ENCODE measurements around the gene PRPF19. TPM values are rescaled to one million over a fixed set of nuclear protein-coding genes. Genes with fewer than 3 reads are reported as not detected.

The PRPF19 gene
- total RNA-seq, 1 donor from 2014 or later: 120 TPM

DNA sequence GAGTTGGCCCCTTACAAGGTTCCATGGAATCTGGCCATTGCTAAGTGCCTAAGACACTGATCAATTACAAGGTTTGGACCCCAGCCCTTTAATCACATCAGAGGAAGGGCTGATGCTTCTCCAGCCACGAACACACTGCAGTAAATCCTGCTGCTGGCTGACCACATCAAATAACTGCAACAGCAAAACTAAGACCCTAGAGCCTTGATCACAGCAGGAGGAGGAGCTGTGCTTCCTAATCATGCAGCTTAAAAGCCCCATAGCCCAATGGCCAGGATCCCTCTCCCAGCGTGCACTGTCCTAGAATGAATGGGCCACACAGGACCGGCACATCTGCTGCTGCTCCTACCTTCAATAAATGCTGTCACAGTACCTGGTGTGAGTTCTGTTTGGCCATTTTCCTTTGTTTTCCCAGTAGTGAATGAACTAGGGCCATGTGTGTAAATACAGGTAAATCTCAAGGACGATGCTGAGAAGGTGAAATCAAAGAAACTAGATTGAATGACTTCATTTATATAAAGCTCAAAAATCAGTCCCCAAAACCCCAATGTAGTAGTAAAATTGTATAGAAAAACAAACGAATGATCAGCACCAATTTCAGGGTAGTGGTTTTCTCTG is 26.3 kb downstream of the PRPF19 start:
- no peak for DNase-seq (ENCODE audit: extremely low spot score, unreplicated experiment)
- H3K27me3 Mint-ChIP-seq: no peaks in the 10 kb centered on the region
- H3K4me3 Mint-ChIP-seq: no peak overlapping the region
- H3K9me3 Mint-ChIP-seq: no peaks in the 10 kb centered on the region
- H3K27ac Mint-ChIP-seq: no peak overlapping the region
- H3K4me1 Mint-ChIP-seq (ENCODE audit: unreplicated experiment): peaks cover 6% of the 10 kb centered on the region
- TF ChIP-seq, protein P1, sequence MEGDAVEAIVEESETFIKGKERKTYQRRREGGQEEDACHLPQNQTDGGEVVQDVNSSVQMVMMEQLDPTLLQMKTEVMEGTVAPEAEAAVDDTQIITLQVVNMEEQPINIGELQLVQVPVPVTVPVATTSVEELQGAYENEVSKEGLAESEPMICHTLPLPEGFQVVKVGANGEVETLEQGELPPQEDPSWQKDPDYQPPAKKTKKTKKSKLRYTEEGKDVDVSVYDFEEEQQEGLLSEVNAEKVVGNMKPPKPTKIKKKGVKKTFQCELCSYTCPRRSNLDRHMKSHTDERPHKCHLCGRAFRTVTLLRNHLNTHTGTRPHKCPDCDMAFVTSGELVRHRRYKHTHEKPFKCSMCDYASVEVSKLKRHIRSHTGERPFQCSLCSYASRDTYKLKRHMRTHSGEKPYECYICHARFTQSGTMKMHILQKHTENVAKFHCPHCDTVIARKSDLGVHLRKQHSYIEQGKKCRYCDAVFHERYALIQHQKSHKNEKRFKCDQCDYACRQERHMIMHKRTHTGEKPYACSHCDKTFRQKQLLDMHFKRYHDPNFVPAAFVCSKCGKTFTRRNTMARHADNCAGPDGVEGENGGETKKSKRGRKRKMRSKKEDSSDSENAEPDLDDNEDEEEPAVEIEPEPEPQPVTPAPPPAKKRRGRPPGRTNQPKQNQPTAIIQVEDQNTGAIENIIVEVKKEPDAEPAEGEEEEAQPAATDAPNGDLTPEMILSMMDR (conservative IDR thresholded peaks at IDR 0.05): no peak
- peaks cover 12% of the 10 kb centered on the region for H3K36me3 Mint-ChIP-seq

DNA sequence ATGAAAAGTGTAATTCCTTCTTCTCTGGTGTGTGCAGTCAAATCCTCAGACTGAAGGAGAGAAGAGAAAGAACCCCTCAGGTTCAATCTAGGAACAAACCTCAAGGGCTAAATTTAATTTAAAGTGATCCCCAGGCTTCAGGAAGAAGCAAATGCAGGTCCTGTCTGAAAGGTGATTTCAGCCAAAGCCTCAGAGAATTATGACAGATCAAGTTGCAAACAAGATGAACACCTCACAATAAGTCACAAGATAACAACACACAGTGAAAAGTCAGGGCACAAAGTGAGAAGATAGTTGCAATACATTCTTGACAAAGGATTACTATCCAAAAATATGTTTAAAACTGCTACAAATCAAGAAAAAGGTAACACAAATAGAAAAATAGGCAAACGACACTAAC is 27.3 kb downstream of the PRPF19 start:
- H3K4me3 Mint-ChIP-seq: no peak overlapping the region
- H3K9me3 Mint-ChIP-seq: no peaks in the 10 kb centered on the region
- TF ChIP-seq, protein P1 (conservative IDR thresholded peaks at IDR 0.05): no peak
- H3K36me3 Mint-ChIP-seq: peaks cover 10% of the 10 kb centered on the region
- H3K4me1 Mint-ChIP-seq (ENCODE audit: unreplicated experiment): peaks cover 6% of the 10 kb centered on the region
- no peaks in the 10 kb centered on the region for H3K27me3 Mint-ChIP-seq
- DNase-seq (ENCODE audit: extremely low spot score, unreplicated experiment): no peak
- no peak overlapping the region for H3K27ac Mint-ChIP-seq

DNA sequence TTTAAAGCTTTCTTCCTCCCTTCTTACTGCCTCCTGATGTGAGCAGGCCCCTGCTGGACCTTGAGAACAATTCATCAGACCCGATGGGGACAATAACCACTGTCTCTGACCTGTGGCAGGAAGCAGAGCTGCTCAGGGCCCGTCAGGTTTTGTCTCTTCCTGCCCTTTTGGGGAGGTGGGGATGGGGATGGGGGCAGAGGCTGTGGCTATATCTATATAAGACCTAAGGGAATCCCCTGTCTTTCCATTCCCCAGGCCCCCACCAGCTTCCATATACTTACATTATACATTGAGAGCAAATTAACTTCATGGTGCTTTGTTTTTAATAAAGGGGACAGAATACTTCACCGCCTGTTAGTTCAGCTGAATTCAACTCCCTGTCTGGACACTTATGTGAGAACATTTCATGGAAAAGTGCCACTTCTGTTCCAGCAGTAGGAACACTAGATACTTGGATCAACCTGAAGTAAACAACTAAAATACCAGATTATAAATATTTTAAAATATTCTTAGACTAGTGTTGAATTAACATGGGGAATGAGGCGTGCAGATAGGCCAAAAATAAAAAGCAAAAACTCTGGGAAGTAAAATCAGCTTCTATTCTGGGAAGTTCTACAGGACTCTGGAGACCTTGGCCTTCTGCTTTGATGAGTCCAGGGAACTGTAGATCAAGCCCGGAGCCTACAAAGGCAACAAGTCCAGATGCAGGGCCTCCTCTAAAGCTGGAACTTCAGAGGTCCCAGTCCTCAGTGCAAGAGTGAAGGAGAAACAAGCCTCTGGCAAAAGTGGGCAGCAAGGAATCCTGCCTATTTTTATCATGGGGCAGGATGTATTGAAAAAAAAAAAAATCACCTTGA is 27.9 kb downstream of the PRPF19 start:
- no peak for DNase-seq (ENCODE audit: extremely low spot score, unreplicated experiment)
- Mint-ChIP-seq H3K36me3 (peaks cover 8% of the 10 kb centered on the region), H3K27ac (no peak overlapping the region), H3K4me1 (ENCODE audit: unreplicated experiment) (peaks cover 6% of the 10 kb centered on the region), H3K9me3 (no peaks in the 10 kb centered on the region), H3K4me3 (no peak overlapping the region), H3K27me3 (no peaks in the 10 kb centered on the region)
- TF ChIP-seq, protein P1 (conservative IDR thresholded peaks at IDR 0.05): no peak

DNA sequence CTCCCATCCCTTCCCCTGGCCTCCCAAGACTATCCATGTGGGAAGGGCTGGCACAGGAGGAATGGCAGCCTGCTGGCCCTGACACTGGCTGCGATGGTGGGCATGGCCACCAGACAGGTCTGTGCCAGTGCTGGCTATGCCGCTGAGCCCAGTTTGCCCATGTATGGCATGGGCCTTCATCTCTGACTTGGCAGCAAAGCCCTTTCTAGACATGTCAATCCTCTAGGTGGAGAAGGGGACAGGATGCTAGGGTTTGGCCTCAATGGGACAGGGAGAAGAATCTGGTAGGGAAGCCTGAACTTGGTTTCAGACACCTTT is 30.3 kb downstream of the PRPF19 start:
- TF ChIP-seq, protein P1 (conservative IDR thresholded peaks at IDR 0.05): no peak
- peak; percentile 56 for DNase-seq (ENCODE audit: extremely low spot score, unreplicated experiment)
- Mint-ChIP-seq H3K4me1 (ENCODE audit: unreplicated experiment) (peaks cover 6% of the 10 kb centered on the region), H3K9me3 (no peaks in the 10 kb centered on the region), H3K4me3 (no peak overlapping the region), H3K27me3 (no peaks in the 10 kb centered on the region), H3K36me3 (peaks cover 5% of the 10 kb centered on the region), H3K27ac (no peak overlapping the region)

DNA sequence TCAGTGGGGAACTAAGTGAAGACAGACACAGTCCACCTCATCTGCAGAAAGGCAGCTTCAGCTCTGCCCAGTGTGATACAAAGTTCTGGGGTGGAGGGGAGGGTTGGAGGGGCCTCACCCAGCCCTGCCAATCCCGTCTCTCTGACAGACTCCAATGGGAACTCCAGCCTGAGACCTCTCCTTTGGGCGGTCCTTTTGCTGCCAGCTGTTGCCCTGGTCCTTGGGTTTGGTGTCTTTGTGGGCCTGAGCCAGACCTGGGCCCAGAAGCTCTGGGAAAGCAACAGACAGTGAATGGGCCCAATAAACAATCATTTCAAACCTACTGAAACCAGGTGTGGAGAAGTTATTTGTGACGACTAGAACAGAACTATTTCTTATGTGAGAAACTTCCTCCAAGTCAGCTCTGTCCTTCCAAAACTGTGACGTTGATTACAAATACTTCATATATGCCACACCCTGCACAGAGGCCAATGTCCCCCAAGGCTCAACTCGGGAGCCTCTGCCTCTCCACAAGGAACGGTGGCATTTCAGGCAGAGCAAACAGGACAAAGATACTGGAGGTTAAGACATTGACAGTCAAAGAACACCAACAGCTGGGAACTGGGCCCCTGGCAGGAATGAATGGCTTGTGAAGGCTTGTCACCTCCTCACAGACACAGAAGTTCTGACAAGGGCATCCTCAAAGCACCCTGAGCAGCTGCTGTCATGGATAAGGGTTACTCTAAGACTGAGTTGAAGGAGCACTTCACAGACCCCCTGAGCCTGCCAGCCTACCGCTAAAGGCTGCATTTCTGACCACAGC is 30.8 kb downstream of the PRPF19 start:
- TF ChIP-seq, protein P1 (conservative IDR thresholded peaks at IDR 0.05): no peak

More for the DNA sequence above, 30.8 kb downstream of the PRPF19 start:
- Mint-ChIP-seq H3K36me3 (peaks cover under 1% of the 10 kb centered on the region), H3K4me1 (ENCODE audit: unreplicated experiment) (peaks cover under 1% of the 10 kb centered on the region), H3K27ac (peak overlapping the region; percentile 77), H3K27me3 (no peaks in the 10 kb centered on the region), H3K9me3 (no peaks in the 10 kb centered on the region), H3K4me3 (no peak overlapping the region)
- peak; percentile 47 for DNase-seq (ENCODE audit: extremely low spot score, unreplicated experiment)

All from type B pancreatic cell (in vitro differentiated cells).